Muscle of back (tissue), 11 donors: Measurements from ENCODE around the gene KCNIP3. TPM values are rescaled to one million over a fixed set of nuclear protein-coding genes. Genes with fewer than 3 reads are reported as not detected.

Source experiments
- DNase-seq, 3 donors: peaks; one replicate each; pipeline versions ENCODE4 v3.0.0 to v3.0.0-alpha.2; 2013
- polyA plus RNA-seq, 10 donors: library from polyadenylated mRNA; unstranded; fragments of 120-200 nt; gene quantifications; one replicate each; pipeline ENCODE4 v1.2.1, GENCODE V29; 2013; ENCODE audit not compliant: insufficient read length in 10 of 10

KCNIP3 gene
- polyA plus RNA-seq, 10 donors = 4.9 to 10.5 (median 6.3) TPM

- no peak for DNase-seq
These were observed 85.8 kb downstream of the KCNIP3 start for GRCh38 chr2:95382686-95383634.

DNA sequence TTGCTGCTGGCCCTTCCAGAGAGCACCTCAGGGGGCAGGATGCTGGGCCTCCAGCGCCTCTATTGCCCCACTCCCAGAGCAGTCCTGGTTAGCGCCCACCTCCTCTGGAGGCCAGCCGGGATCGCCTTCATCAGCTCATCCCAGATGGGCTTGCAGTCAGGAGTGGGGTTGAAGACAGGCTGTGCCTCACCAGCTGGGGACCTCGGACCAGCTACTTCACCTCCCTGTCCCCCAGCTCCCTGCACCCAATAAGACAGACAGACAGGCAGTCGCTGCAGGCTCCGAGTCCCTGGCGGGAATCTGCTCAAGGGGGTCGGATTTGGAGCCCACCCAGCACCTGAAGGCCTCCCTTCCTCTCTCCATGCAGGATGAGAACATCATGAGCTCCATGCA, 86.5 kb downstream of the KCNIP3 start:
- DNase-seq = no peak

- no peak for DNase-seq
These were observed 87.9 kb downstream of the KCNIP3 start for GRCh38 chr2:95384854-95385569.

GRCh38 chr2:95385570-95385984, 88.4 kb downstream of the KCNIP3 start:
- no peak for DNase-seq

GRCh38 chr2:95386031-95386430, 88.9 kb downstream of the KCNIP3 start:
- DNase-seq = no peak

DNA sequence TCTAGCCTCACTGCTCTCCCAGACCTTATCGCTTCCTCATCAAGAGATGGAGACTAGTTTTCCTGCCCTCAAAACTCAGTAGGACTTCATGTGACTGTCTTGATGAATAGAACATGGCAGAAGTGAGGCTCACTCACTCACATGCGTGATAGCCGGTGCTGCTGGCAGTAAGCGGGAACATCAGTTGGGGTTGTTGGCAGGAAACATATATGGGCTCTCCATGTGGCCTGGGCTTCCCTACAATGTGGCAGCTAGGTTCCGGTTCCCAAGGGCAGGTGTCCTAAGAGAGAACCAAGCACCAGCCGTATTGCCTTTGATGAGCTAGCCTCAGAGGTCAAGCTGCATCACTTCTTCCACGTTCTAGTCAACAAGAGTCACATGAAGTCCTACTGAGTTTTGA, 90.2 kb downstream of the KCNIP3 start:
- no peak for DNase-seq

DNA sequence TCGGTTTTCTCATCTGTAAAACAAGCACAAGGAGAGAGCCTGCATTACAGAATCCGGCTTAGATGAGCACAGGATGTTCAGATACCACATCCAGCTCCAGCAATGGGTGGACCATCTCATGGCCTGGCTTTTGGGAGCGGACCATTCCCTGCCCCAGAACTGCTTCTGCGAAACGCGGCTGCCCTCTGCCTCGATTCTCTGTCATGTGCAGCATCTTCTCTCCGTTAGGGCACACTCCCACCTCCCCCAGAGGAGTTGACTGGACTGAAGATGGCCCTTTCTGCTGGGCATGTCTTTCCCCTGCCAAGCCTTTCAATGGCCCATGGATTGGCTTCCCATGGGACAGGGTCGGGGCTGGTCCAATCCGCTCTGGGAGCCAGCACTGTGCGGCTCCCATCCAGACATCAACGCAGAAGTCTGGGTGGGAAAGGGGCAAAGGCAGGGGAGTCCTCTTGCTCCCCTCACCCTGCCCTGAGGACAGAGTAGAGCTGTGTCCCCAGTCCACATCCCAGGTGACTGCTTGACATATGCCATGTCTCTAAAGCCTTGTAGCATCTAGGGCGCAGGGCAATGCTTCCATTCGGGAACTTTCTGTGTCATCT, 91.0 kb downstream of the KCNIP3 start:
- DNase-seq = no peak

- DNase-seq = no peak
These were observed 91.7 kb downstream of the KCNIP3 start for GRCh38 chr2:95388856-95389244.

- DNase-seq = peak; percentile 34 to 73 (median 65)
These were observed 92.3 kb downstream of the KCNIP3 start for GRCh38 chr2:95389245-95390119.

DNA sequence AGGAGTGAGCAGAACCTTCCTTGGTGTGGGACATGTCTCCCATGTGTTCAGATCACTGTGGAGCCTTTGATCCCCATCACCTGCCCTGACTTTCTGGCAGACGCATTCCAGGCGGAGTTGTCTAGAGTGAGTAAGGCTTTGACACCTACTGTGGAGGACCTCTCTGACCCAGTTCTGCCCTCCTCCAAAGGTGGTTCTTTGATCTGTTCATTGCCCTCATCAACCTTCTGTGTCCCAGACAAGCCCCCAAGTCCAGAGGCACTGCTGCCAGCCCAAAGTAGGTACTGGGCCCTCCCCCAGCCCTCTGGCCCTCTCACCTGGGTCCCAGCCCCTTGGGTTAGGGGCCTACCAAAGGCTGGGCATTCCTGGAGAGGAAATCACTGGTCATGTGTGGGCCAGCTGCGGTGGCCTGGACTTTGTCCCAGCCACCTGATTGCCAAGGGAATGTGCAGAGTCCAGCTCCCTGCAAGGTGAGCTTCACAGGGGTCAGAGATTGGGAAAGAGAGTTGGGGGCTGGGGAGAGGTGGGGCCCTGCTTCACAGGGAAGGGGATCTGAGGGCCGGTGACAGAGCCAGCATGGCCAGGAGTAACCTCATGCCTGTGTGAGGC, 93.2 kb downstream of the KCNIP3 start:
- no peak for DNase-seq

- no peak for DNase-seq
These were observed 93.8 kb downstream of the KCNIP3 start for GRCh38 chr2:95390881-95391321.

DNA sequence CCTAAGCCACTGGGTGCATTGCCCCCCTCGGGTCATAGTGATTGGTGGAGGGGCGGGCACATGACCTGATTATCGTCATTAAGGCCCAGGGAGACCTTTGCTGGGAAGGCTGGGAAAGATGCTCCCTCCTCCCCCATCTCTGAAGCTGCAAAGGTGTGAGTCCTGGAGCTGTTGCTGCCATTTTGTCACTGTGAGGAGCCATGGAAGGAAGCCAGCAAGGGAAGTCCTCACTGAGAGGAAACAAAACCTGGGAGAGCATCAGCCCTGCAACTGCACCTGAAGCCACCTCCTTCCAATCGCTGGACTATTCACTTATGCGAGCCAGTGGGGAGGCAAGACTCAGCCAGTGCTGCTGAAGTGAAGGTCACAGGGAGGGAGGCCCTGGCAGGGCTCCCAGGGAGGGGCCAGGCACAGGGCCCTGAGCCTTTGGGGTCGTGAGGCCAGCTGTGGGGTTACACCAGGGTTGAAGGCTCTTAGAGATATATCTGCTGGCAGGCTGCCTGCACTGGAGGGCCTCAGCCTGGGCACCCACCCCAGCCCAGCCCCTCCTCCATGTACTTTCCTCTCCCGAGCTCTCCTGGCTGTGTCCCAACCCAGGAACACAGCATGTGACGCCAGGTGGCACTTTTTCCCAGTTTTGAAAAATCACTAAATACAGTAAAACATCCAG, 94.6 kb downstream of the KCNIP3 start:
- no peak for DNase-seq

DNA sequence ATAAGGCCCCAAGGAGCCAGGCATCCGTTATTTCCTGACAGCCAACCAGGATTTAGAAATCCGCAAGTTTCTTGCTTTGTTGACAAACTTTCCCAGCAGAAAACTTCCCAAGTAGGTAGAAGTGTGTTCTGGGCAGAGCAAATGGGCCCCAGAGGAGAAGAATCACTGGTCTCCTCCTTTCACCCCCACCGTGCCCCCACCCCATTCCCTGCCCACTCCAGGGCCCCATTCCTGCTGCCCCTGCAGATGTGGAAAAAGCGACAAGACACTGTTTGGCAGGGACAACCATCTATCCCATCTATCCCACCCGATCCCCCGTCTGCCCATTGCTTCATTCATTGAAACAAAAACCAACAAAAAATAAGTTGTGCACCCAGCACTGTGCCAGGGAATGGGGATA, 95.2 kb downstream of the KCNIP3 start:
- no peak for DNase-seq

DNA sequence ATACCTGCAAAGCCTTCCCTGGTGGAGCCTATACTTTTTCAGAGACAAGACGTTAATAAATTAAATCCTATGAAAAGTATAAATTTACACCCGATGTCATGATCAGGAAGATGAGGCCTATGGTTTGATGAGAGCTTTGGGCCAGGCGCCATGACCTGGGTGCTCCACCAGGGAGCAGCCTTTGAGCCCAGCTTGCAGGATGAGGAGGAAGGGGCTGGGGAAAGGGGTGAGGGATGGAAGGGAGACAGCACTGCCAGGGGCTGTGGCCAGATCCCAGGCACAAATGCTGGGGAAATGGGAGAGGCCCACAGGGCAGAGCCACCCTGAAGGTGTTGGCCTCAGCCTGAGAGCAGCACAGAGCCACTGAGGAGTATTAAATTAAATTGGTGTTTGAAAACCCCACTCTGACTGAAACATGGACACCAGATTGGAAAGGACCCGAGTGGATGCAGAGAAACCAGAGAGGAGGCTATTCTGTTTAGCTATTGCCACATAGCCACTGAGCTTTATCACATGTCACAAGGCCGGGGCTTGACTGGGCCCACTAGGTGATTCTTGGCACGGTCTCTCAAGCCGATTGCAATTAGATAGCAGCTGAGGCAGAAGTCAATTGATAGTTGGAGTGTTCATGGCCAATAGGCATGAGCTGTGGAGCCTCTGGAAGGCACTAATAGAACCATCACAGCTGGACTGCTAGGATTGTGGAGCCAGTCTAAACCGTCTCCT, 95.7 kb downstream of the KCNIP3 start:
- DNase-seq = no peak

DNA sequence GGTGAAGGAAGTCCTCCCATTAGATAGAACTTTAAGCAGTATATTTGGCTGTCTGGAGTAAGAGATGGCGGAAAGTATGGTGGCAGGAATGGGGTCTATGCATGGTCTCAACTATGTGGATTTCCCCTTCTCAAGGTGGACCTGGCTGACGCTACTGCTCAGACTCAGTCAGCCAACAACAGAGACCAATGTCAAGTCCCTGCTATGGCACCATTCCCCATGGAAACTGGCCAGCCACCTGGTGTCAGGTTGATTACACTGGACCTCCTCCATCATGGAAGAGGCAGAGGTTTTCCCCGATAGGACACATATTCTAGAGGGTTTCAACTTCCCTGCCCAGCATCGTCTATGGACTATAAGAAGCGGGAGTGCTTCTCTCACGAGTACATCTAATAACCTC, 96.8 kb downstream of the KCNIP3 start:
- no peak for DNase-seq

- no peak for DNase-seq
These were observed 101.9 kb downstream of the KCNIP3 start for GRCh38 chr2:95399061-95399460.

DNA sequence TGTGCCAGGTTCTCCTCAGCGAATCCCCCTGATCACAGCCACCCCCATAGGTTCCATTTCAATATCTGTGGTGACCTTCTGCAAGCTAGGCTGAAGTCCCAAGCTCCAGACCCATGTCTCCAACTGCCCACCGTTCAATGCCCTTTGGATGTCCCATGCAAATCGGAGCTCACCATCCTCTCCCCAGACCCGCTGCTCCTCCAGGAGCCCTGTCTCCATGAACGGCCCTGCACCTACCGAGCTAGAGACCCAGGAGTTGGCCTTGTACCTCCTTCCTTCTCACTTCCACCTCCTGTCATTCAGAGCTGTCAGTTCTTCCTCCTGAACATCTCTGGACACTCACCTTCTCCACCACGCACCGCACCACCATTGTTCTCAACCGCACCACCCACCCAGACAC, 104.3 kb downstream of the KCNIP3 start:
- no peak for DNase-seq

DNA sequence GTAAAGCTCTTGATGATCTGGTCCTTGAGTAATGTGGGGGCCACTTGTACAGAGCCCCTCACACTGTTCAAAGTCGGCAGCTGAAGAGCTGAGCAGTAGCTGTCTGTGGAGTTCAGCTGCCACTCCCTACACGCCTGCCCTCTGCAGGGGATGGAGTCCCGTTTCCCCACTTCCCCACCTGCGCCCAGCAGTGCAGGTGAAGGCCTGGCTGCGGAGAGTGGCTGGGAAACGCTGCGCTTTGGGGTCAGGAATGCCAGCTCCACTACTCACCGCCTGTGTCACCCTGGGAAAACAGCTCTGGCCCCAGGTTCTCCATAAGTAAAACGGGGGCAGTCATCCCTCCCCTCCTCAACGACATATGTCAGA, 104.8 kb downstream of the KCNIP3 start:
- DNase-seq = peak in 1 of 3 donors; percentile 44

DNA sequence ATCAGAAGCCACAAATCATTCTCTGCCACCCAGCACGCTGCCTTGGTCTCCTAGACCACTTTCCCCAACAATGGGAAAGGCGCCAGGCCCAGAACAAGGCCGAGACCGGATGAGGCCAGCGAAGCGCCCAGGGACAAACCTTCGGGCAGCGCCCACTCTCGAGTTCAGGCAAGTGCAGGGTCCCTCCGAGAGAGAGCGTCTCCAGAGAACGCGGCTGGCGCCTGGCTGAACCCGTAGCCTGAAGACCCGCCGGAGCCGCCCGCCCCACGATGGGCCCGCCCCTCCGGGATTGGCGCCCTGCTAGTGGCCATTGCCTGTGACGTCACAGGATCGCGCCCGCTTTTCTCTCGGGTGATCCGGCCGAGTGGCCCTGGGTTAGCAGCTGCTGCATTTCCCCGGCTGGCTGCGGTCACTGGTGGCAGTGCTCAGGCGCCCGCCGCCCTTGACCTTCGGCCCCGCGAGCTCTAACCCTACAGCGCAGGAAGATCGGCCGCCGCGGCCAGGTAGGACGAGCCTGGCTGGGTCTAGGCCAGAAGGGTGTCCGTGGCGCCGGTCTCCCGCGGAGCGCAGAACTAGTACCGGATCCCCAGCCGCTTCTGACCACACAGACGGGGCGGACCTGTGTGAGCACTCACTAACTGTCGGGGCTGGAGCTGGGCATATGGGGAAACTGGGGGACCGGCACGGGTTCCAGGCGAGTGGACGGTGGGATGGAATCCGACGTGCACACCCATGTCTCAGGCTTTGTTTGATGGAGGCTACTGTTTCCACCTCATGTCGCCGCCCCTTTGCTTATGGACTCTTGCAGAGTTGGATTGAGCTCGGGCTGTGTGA, 105.4 kb downstream of the KCNIP3 start, which contains the start of gene FAHD2A:
Gene FAHD2A, plus strand, starts transcription at position 339 of the 834 bp plus-strand sequence. CDS start 2,851 bp downstream, outside the sequence.
- peak; percentile 91 to 98 (median 94) for DNase-seq
